BLaER1 (cell line): ENCODE results near the gene TNC.

Experiments used
- H3K27ac ChIP-seq: shearing (Covaris generic); formaldehyde crosslinking; 2 replicates; pipeline ENCODE4 v1.8.1; 2022
- H3K27me3 ChIP-seq: shearing (Covaris generic); formaldehyde crosslinking; 2 replicates; pipeline ENCODE4 v1.8.1; 2022
- H3K36me3 ChIP-seq: shearing (Covaris generic); formaldehyde crosslinking; 2 replicates; pipeline ENCODE4 v1.8.1; 2022
- H3K4me1 ChIP-seq: shearing (Covaris generic); formaldehyde crosslinking; 2 replicates; pipeline ENCODE4 v1.8.1; 2022
- H3K4me2 ChIP-seq: shearing (Covaris generic); formaldehyde crosslinking; 2 replicates; pipeline ENCODE4 v1.8.1; 2022
- H3K4me3 ChIP-seq: shearing (Covaris generic); formaldehyde crosslinking; 2 replicates; pipeline ENCODE4 v1.8.1; 2022
- H3K9ac ChIP-seq: shearing (Covaris generic); formaldehyde crosslinking; 2 replicates; pipeline ENCODE4 v1.8.1; 2022
- H3K9me3 ChIP-seq: shearing (Covaris generic); formaldehyde crosslinking; 2 replicates; pipeline ENCODE4 v1.8.1; 2022
- H4K20me1 ChIP-seq: shearing (Covaris generic); formaldehyde crosslinking; 2 replicates; pipeline ENCODE4 v1.8.1; 2022
- Cebpa-rat ChIP-seq: shearing (Covaris generic); IDR thresholded peaks from 2 replicates; pipeline ENCODE4 v1.8.1; 2022

TNC gene

GRCh38 chr9:115118879-115119218 lies 892 bp upstream of the TNC start:
- no peak overlapping the region for H3K27ac ChIP-seq
- H4K20me1 ChIP-seq: no peaks in the 10 kb centered on the region
- H3K9me3 ChIP-seq: no peaks in the 10 kb centered on the region
- no peak overlapping the region for H3K4me3 ChIP-seq
- no peak for TF ChIP-seq Cebpa-rat
- no peak overlapping the region for H3K9ac ChIP-seq
- peaks cover 23% of the 10 kb centered on the region for H3K27me3 ChIP-seq
- H3K4me1 ChIP-seq: no peaks in the 10 kb centered on the region
- no peak overlapping the region for H3K4me2 ChIP-seq
- no peaks in the 10 kb centered on the region for H3K36me3 ChIP-seq

- Histone ChIP-seq H3K4me3 (no peak overlapping the region), H3K4me1 (no peaks in the 10 kb centered on the region), H3K9me3 (no peaks in the 10 kb centered on the region), H3K36me3 (no peaks in the 10 kb centered on the region), H3K9ac (no peak overlapping the region), H3K4me2 (no peak overlapping the region), H3K27ac (no peak overlapping the region), H3K27me3 (peaks cover 23% of the 10 kb centered on the region), H4K20me1 (no peaks in the 10 kb centered on the region)
- no peak for TF ChIP-seq Cebpa-rat
Measured at GRCh38 chr9:115116421-115117284, 1.3 kb downstream of the TNC start.

DNA sequence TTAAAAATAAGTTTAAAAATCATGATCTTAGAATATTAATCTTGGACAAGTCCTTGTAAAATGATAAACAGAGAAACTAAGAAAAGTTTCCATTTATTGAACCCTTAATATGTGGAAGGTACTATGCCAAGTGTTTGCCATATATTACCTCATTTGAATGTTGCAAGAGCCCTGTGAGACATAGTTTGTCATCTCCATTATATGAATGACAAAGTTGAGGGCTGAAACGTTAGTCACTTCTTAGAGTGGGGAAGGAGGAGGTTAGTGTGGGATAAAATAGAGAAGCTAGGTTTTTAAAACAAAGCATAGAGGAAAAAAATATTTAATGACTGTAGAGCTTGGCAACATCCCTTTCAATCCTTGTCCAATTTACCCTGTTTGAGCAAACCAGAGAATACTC lies 2.0 kb downstream of the TNC start:
- Histone ChIP-seq H4K20me1 (no peaks in the 10 kb centered on the region), H3K27me3 (peaks cover 23% of the 10 kb centered on the region), H3K9ac (no peak overlapping the region), H3K36me3 (no peaks in the 10 kb centered on the region), H3K4me3 (no peak overlapping the region), H3K4me2 (no peak overlapping the region), H3K4me1 (no peaks in the 10 kb centered on the region), H3K27ac (no peak overlapping the region), H3K9me3 (no peaks in the 10 kb centered on the region)
- TF ChIP-seq Cebpa-rat: no peak

GRCh38 chr9:115115117-115115880 lies 2.7 kb downstream of the TNC start:
- Histone ChIP-seq H3K27me3 (peaks cover 23% of the 10 kb centered on the region), H3K36me3 (no peaks in the 10 kb centered on the region), H3K4me3 (no peak overlapping the region), H3K9me3 (no peaks in the 10 kb centered on the region), H4K20me1 (no peaks in the 10 kb centered on the region), H3K27ac (no peak overlapping the region), H3K4me1 (no peaks in the 10 kb centered on the region), H3K4me2 (no peak overlapping the region), H3K9ac (no peak overlapping the region)
- no peak for TF ChIP-seq Cebpa-rat

DNA sequence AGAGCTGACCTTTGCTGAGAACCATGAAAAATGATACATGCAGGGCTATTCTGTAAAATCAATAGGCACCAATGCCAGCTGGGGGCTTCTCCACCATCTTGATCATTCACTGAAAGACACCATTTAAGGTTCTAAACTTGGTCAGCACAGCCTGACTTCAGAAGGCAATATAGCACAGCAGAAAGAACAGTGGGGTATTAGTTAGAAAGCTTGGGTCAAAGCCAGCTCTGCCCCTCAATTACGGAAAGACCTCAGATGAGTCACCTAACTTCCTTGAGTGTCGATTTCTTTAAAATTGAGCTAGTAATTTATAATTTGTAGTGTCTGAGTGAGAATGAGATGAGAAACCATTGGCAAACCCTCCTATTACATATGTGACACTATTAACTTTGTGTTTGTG lies 3.4 kb downstream of the TNC start:
- H3K36me3 ChIP-seq: no peaks in the 10 kb centered on the region
- no peaks in the 10 kb centered on the region for H3K9me3 ChIP-seq
- H3K4me2 ChIP-seq: no peak overlapping the region
- H3K4me1 ChIP-seq: no peaks in the 10 kb centered on the region
- no peak overlapping the region for H3K9ac ChIP-seq
- H4K20me1 ChIP-seq: no peaks in the 10 kb centered on the region
- no peak for TF ChIP-seq Cebpa-rat
- no peak overlapping the region for H3K4me3 ChIP-seq
- no peak overlapping the region for H3K27ac ChIP-seq
- peaks cover 23% of the 10 kb centered on the region for H3K27me3 ChIP-seq

DNA sequence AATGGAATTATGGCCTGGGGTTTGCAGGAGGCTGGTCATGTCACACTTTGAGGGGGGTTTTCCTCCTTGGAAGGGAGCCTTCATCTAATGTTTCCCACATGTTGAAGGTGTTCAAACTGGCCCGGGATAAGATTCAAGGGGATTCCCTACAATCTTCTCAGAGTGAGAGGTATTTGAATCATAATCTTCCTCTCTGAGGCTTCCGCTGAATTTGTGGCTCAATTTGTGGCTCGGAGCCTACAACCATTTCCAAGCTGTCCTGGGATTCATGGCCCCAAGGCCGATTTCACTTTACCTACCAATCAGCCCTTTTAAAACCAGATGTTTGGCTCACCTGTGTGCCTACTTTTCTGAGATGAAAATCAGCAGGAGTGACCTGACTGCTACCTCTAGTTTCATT lies 3.9 kb downstream of the TNC start:
- Histone ChIP-seq H3K9ac (no peak overlapping the region), H3K9me3 (no peaks in the 10 kb centered on the region), H3K4me2 (no peak overlapping the region), H4K20me1 (no peaks in the 10 kb centered on the region), H3K27ac (no peak overlapping the region), H3K27me3 (peaks cover 23% of the 10 kb centered on the region), H3K36me3 (no peaks in the 10 kb centered on the region), H3K4me1 (no peaks in the 10 kb centered on the region), H3K4me3 (no peak overlapping the region)
- TF ChIP-seq Cebpa-rat: no peak

- Histone ChIP-seq H3K27me3 (peaks cover 1% of the 10 kb centered on the region; the same call in 1 of the 2 replicates), H3K36me3 (no peaks in the 10 kb centered on the region), H3K4me1 (no peaks in the 10 kb centered on the region), H3K4me3 (no peak overlapping the region), H3K9ac (no peak overlapping the region), H4K20me1 (no peaks in the 10 kb centered on the region), H3K4me2 (no peak overlapping the region), H3K27ac (no peak overlapping the region), H3K9me3 (no peaks in the 10 kb centered on the region)
- TF ChIP-seq Cebpa-rat: no peak
Measured at GRCh38 chr9:115111874-115112273, 6.1 kb downstream of the TNC start.

GRCh38 chr9:115109486-115109885 lies 8.5 kb downstream of the TNC start:
- TF ChIP-seq Cebpa-rat: no peak

GRCh38 chr9:115107701-115108100 lies 10.3 kb downstream of the TNC start:
- H3K27ac ChIP-seq: no peak overlapping the region
- H3K36me3 ChIP-seq: no peaks in the 10 kb centered on the region
- H3K4me1 ChIP-seq: no peaks in the 10 kb centered on the region
- H3K9ac ChIP-seq: no peak overlapping the region
- H3K9me3 ChIP-seq: no peaks in the 10 kb centered on the region
- no peaks in the 10 kb centered on the region for H3K27me3 ChIP-seq
- no peak for TF ChIP-seq Cebpa-rat
- no peak overlapping the region for H3K4me3 ChIP-seq
- no peak overlapping the region for H3K4me2 ChIP-seq
- no peaks in the 10 kb centered on the region for H4K20me1 ChIP-seq

More at GRCh38 chr9:115109486-115109885, 8.5 kb downstream of the TNC start:
- Histone ChIP-seq H3K4me1 (no peaks in the 10 kb centered on the region), H3K27me3 (no peaks in the 10 kb centered on the region), H3K27ac (no peak overlapping the region), H4K20me1 (no peaks in the 10 kb centered on the region), H3K36me3 (no peaks in the 10 kb centered on the region), H3K9ac (no peak overlapping the region), H3K4me2 (no peak overlapping the region), H3K9me3 (no peaks in the 10 kb centered on the region), H3K4me3 (no peak overlapping the region)

DNA sequence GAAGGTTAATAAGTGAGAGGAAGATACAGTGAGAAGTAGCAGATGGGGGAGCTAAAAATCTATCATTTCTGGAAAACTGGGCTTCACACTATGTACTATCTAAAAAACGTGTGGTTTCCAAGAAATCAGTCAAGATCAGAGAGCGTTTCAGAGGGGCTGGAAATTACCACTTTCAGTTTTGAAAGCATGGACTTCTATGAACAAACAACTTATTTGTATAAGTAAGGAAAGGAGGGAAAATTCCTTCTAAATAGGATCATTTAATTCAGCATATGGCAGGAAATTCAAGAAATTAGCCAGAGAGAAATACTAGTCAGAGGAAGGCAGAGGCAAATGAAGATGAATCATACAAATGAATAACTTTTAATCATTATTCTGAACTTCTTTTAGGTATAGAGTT lies 11.3 kb downstream of the TNC start:
- TF ChIP-seq Cebpa-rat: no peak
- H3K27ac ChIP-seq: no peak overlapping the region
- H3K4me3 ChIP-seq: no peak overlapping the region
- H3K4me2 ChIP-seq: no peak overlapping the region
- H3K9ac ChIP-seq: no peak overlapping the region
- H3K27me3 ChIP-seq: no peaks in the 10 kb centered on the region
- no peaks in the 10 kb centered on the region for H4K20me1 ChIP-seq
- H3K9me3 ChIP-seq: no peaks in the 10 kb centered on the region
- H3K4me1 ChIP-seq: no peaks in the 10 kb centered on the region
- no peaks in the 10 kb centered on the region for H3K36me3 ChIP-seq
